ENCODE results near the gene PTAR1.

PTAR1 gene

GRCh38 chr9:69678843-69679538 lies 80.8 kb downstream of the PTAR1 start:
- no peak overlapping the region for H3K4me3 ChIP-seq (ENCODE audit: low read length)
- no peaks in the 10 kb centered on the region for H3K4me1 ChIP-seq (ENCODE audit: insufficient read depth, low read length)
- H3K9me3 ChIP-seq (ENCODE audit: low read length), result no peaks in the 10 kb centered on the region
- no peak overlapping the region for H2AFZ ChIP-seq (ENCODE audit: low read depth, low read length)
- H3K27me3 ChIP-seq (ENCODE audit: insufficient read depth, low read length), result no peaks in the 10 kb centered on the region
- no peaks in the 10 kb centered on the region for H3K36me3 ChIP-seq (ENCODE audit: insufficient read depth, low read length)

- Histone ChIP-seq H2AFZ (ENCODE audit: low read depth, low read length) (no peak overlapping the region), H3K9me3 (ENCODE audit: low read length) (no peaks in the 10 kb centered on the region), H3K36me3 (ENCODE audit: insufficient read depth, low read length) (no peaks in the 10 kb centered on the region), H3K4me3 (ENCODE audit: low read length) (no peak overlapping the region), H3K4me1 (ENCODE audit: insufficient read depth, low read length) (peaks cover 3% of the 10 kb centered on the region), H3K27me3 (ENCODE audit: insufficient read depth, low read length) (no peaks in the 10 kb centered on the region)
Measured at GRCh38 chr9:69677931-69678330, 81.9 kb downstream of the PTAR1 start.

GRCh38 chr9:69675563-69675962 lies 84.2 kb downstream of the PTAR1 start:
- Histone ChIP-seq H3K4me3 (ENCODE audit: low read length) (no peak overlapping the region), H2AFZ (ENCODE audit: low read depth, low read length) (no peak overlapping the region), H3K36me3 (ENCODE audit: insufficient read depth, low read length) (no peaks in the 10 kb centered on the region), H3K27me3 (ENCODE audit: insufficient read depth, low read length) (no peaks in the 10 kb centered on the region), H3K9me3 (ENCODE audit: low read length) (no peaks in the 10 kb centered on the region), H3K4me1 (ENCODE audit: insufficient read depth, low read length) (peaks cover 11% of the 10 kb centered on the region)

- no peaks in the 10 kb centered on the region for H3K27me3 ChIP-seq (ENCODE audit: insufficient read depth, low read length)
- peaks cover 11% of the 10 kb centered on the region for H3K4me1 ChIP-seq (ENCODE audit: insufficient read depth, low read length)
- H3K36me3 ChIP-seq (ENCODE audit: insufficient read depth, low read length), result no peaks in the 10 kb centered on the region
- no peak overlapping the region for H2AFZ ChIP-seq (ENCODE audit: low read depth, low read length)
- H3K9me3 ChIP-seq (ENCODE audit: low read length), result no peaks in the 10 kb centered on the region
- no peak overlapping the region for H3K4me3 ChIP-seq (ENCODE audit: low read length)
Measured at GRCh38 chr9:69674716-69675438, 84.9 kb downstream of the PTAR1 start.

- no peaks in the 10 kb centered on the region for H3K27me3 ChIP-seq (ENCODE audit: insufficient read depth, low read length)
- no peaks in the 10 kb centered on the region for H3K36me3 ChIP-seq (ENCODE audit: insufficient read depth, low read length)
- H3K4me1 ChIP-seq (ENCODE audit: insufficient read depth, low read length), result peaks cover 11% of the 10 kb centered on the region
- H2AFZ ChIP-seq (ENCODE audit: low read depth, low read length), result no peak overlapping the region
- H3K9me3 ChIP-seq (ENCODE audit: low read length), result no peaks in the 10 kb centered on the region
- H3K4me3 ChIP-seq (ENCODE audit: low read length), result no peak overlapping the region
Measured at GRCh38 chr9:69674112-69674685, 85.6 kb downstream of the PTAR1 start.

- no peaks in the 10 kb centered on the region for H3K9me3 ChIP-seq (ENCODE audit: low read length)
- no peaks in the 10 kb centered on the region for H3K27me3 ChIP-seq (ENCODE audit: insufficient read depth, low read length)
- peak overlapping the region; percentile 96 for H2AFZ ChIP-seq (ENCODE audit: low read depth, low read length)
- peak overlapping the region; percentile 61 for H3K4me3 ChIP-seq (ENCODE audit: low read length)
- H3K36me3 ChIP-seq (ENCODE audit: insufficient read depth, low read length), result no peaks in the 10 kb centered on the region
- peaks cover 11% of the 10 kb centered on the region for H3K4me1 ChIP-seq (ENCODE audit: insufficient read depth, low read length)
Measured at GRCh38 chr9:69673311-69673640, 86.5 kb downstream of the PTAR1 start.

- H3K27me3 ChIP-seq (ENCODE audit: insufficient read depth, low read length), result no peaks in the 10 kb centered on the region
- peaks cover 11% of the 10 kb centered on the region for H3K4me1 ChIP-seq (ENCODE audit: insufficient read depth, low read length)
- peak overlapping the region; percentile 61 for H3K4me3 ChIP-seq (ENCODE audit: low read length)
- H3K36me3 ChIP-seq (ENCODE audit: insufficient read depth, low read length), result no peaks in the 10 kb centered on the region
- H2AFZ ChIP-seq (ENCODE audit: low read depth, low read length), result peak overlapping the region; percentile 96
- no peaks in the 10 kb centered on the region for H3K9me3 ChIP-seq (ENCODE audit: low read length)
Measured at GRCh38 chr9:69672596-69673310, 87.1 kb downstream of the PTAR1 start.

GRCh38 chr9:69671879-69672595 lies 87.8 kb downstream of the PTAR1 start, which contains the start of gene APBA1:
Gene APBA1 (minus strand): TSS chr9:69672371.
- H3K36me3 ChIP-seq (ENCODE audit: insufficient read depth, low read length), result no peaks in the 10 kb centered on the region
- H3K4me3 ChIP-seq (ENCODE audit: low read length), result peak within 1 kb of the TSS; percentile 61
- H3K9me3 ChIP-seq (ENCODE audit: low read length), result no peaks in the 10 kb centered on the region
- peaks cover 16% of the 10 kb centered on the region for H3K4me1 ChIP-seq (ENCODE audit: insufficient read depth, low read length)
- no peaks in the 10 kb centered on the region for H3K27me3 ChIP-seq (ENCODE audit: insufficient read depth, low read length)
- peak within 1 kb of the TSS; percentile 96 for H2AFZ ChIP-seq (ENCODE audit: low read depth, low read length)

GRCh38 chr9:69671311-69671878 lies 88.4 kb downstream of the PTAR1 start:
- peak overlapping the region; percentile 77 for H2AFZ ChIP-seq (ENCODE audit: low read depth, low read length)
- H3K9me3 ChIP-seq (ENCODE audit: low read length), result no peaks in the 10 kb centered on the region
- no peaks in the 10 kb centered on the region for H3K36me3 ChIP-seq (ENCODE audit: insufficient read depth, low read length)
- peaks cover 16% of the 10 kb centered on the region for H3K4me1 ChIP-seq (ENCODE audit: insufficient read depth, low read length)
- H3K27me3 ChIP-seq (ENCODE audit: insufficient read depth, low read length), result no peaks in the 10 kb centered on the region
- peak overlapping the region; percentile 61 for H3K4me3 ChIP-seq (ENCODE audit: low read length)

- Histone ChIP-seq H3K36me3 (ENCODE audit: insufficient read depth, low read length) (no peaks in the 10 kb centered on the region), H3K27me3 (ENCODE audit: insufficient read depth, low read length) (no peaks in the 10 kb centered on the region), H2AFZ (ENCODE audit: low read depth, low read length) (no peak overlapping the region), H3K4me1 (ENCODE audit: insufficient read depth, low read length) (peaks cover 11% of the 10 kb centered on the region), H3K4me3 (ENCODE audit: low read length) (no peak overlapping the region), H3K9me3 (ENCODE audit: low read length) (no peaks in the 10 kb centered on the region)
Measured at GRCh38 chr9:69667306-69667705, 92.5 kb downstream of the PTAR1 start.

- Histone ChIP-seq H2AFZ (ENCODE audit: low read depth, low read length) (no peak overlapping the region), H3K36me3 (ENCODE audit: insufficient read depth, low read length) (no peaks in the 10 kb centered on the region), H3K27me3 (ENCODE audit: insufficient read depth, low read length) (no peaks in the 10 kb centered on the region), H3K4me3 (ENCODE audit: low read length) (no peak overlapping the region), H3K9me3 (ENCODE audit: low read length) (no peaks in the 10 kb centered on the region), H3K4me1 (ENCODE audit: insufficient read depth, low read length) (no peaks in the 10 kb centered on the region)
Measured at GRCh38 chr9:69660304-69660703, 99.5 kb downstream of the PTAR1 start.
